WTC11 (cell line): ENCODE data around the gene ACYP1. TPM values are rescaled to one million over a fixed set of nuclear protein-coding genes. Genes with fewer than 3 reads are reported as not detected.
"Not testable (repeated sequence)": the region's sequence is repeated elsewhere in the genome, so short reads cannot be mapped to it uniquely, and the experiment has no call there.

Source experiments
- ATAC-seq: fragments of 200-7000 bp; cut with Tn5 transposase; 2 replicates; pipeline ENCODE4 v1.10.0; 2021; ENCODE audit warnings: mild to moderate bottlenecking, moderate library complexity
- CTCF ChIA-PET: fragments of 300-600 bp; sonication (Branson Sonifier 250); formaldehyde crosslinking; loops from one replicate; lab custom pipeline; 2021; ENCODE audit warnings: antibody characterized with exemption; lab: Charles Lee
- POLR2A ChIA-PET: fragments of 350-600 bp; sonication (Branson Sonifier 250); formaldehyde crosslinking; loops from one replicate; lab custom pipeline; 2021; ENCODE audit warnings: antibody characterized with exemption; lab: Charles Lee
- DNase-seq: peaks from one replicate; pipeline ENCODE4 v3.0.0; 2021; ENCODE audit warnings: low spot score
- H3K27ac Mint-ChIP-seq: 2 replicates; pipeline ENCODE4 v1.8.0; 2021; ENCODE audit warnings: mixed read lengths
- H3K27me3 Mint-ChIP-seq: 2 replicates; pipeline ENCODE4 v1.8.0; 2021; ENCODE audit warnings: low read depth, mild to moderate bottlenecking, moderate library complexity, mixed read lengths
- H3K36me3 Mint-ChIP-seq: 2 replicates; pipeline ENCODE4 v1.8.0; 2021; ENCODE audit warnings: mixed read lengths
- H3K4me1 Mint-ChIP-seq: 2 replicates; pipeline ENCODE4 v1.8.0; 2022; ENCODE audit warnings: mixed read lengths
- H3K4me3 Mint-ChIP-seq: 2 replicates; pipeline ENCODE4 v1.8.0; 2021; ENCODE audit warnings: mild to moderate bottlenecking, moderate library complexity, mixed read lengths
- H3K9me3 Mint-ChIP-seq: 2 replicates; pipeline ENCODE4 v1.8.0; 2021; ENCODE audit warnings: mixed read lengths
- CREM ChIP-seq: sonication (generic); formaldehyde crosslinking; IDR thresholded peaks from 2 replicates; pipeline ENCODE4 v1.8.1; 2022; ENCODE audit warnings: mild to moderate bottlenecking, missing genetic modification reagents, moderate library complexity
- E2F1 ChIP-seq: sonication (generic); formaldehyde crosslinking; IDR thresholded peaks from 2 replicates; pipeline ENCODE4 v1.8.0; 2022; ENCODE audit warnings: mild to moderate bottlenecking, missing genetic modification reagents
- E2F4 ChIP-seq: sonication (generic); formaldehyde crosslinking; IDR thresholded peaks from 2 replicates; pipeline ENCODE4 v1.8.1; 2022; ENCODE audit warnings: low read depth, mild to moderate bottlenecking, moderate library complexity, missing genetic modification reagents, borderline replicate concordance
- E2F5 ChIP-seq: sonication (generic); formaldehyde crosslinking; IDR thresholded peaks from 2 replicates; pipeline ENCODE4 v1.8.1; 2022; ENCODE audit warnings: mild to moderate bottlenecking, moderate library complexity, missing genetic modification reagents
- ELF4 ChIP-seq: sonication (generic); formaldehyde crosslinking; IDR thresholded peaks from 2 replicates; pipeline ENCODE4 v1.8.1; 2022; ENCODE audit warnings: low read depth, mild to moderate bottlenecking, moderate library complexity, missing genetic modification reagents
- ESRRA ChIP-seq: sonication (generic); formaldehyde crosslinking; IDR thresholded peaks from 2 replicates; pipeline ENCODE4 v1.8.1; 2022; ENCODE audit warnings: mild to moderate bottlenecking, missing genetic modification reagents, borderline replicate concordance
- MYBL2 ChIP-seq: sonication (generic); formaldehyde crosslinking; IDR thresholded peaks from 2 replicates; pipeline ENCODE4 v1.8.1; 2023; ENCODE audit warnings: mild to moderate bottlenecking, moderate library complexity, missing genetic modification reagents
- NFATC4 ChIP-seq: fragments of 250-450 bp; sonication (Bioruptor Pico); IDR thresholded peaks from 2 replicates; pipeline ENCODE4 v1.9.0; 2021; ENCODE audit warnings: mild to moderate bottlenecking
- OVOL2 ChIP-seq: fragments of 250-450 bp; sonication (Bioruptor Pico); IDR thresholded peaks from 2 replicates; pipeline ENCODE4 v1.9.0; 2021; ENCODE audit warnings: mild to moderate bottlenecking, borderline replicate concordance
- PRRX2 ChIP-seq: fragments of 250-450 bp; sonication (Bioruptor Pico); IDR thresholded peaks from 2 replicates; pipeline ENCODE4 v1.8.0; 2021; ENCODE audit warnings: mild to moderate bottlenecking
- RORB ChIP-seq: fragments of 250-450 bp; sonication (Bioruptor Pico); IDR thresholded peaks from 2 replicates; pipeline ENCODE4 v1.9.0; 2021; ENCODE audit warnings: mild to moderate bottlenecking
- TCF7 ChIP-seq: sonication (generic); formaldehyde crosslinking; IDR thresholded peaks from 2 replicates; pipeline ENCODE4 v1.8.0; 2022; ENCODE audit warnings: mild to moderate bottlenecking, low read depth, missing genetic modification reagents, moderate library complexity
- TEAD4 ChIP-seq: sonication (generic); formaldehyde crosslinking; IDR thresholded peaks from 2 replicates; pipeline ENCODE4 v1.8.0; 2022; ENCODE audit warnings: mild to moderate bottlenecking, missing genetic modification reagents
- ZMAT4 ChIP-seq: fragments of 250-450 bp; sonication (Bioruptor Pico); IDR thresholded peaks from 2 replicates; pipeline ENCODE4 v1.9.0; 2021; ENCODE audit warnings: mild to moderate bottlenecking
- ZNF121 ChIP-seq: sonication (generic); formaldehyde crosslinking; IDR thresholded peaks from 2 replicates; pipeline ENCODE4 v1.8.0; 2023; ENCODE audit warnings: missing genetic modification reagents
- ZNF232 ChIP-seq: sonication (generic); formaldehyde crosslinking; IDR thresholded peaks from 2 replicates; pipeline ENCODE4 v1.8.0; 2022; ENCODE audit warnings: mild to moderate bottlenecking, missing genetic modification reagents
- ZNF532 ChIP-seq: fragments of 250-450 bp; sonication (Bioruptor Pico); IDR thresholded peaks from 2 replicates; pipeline ENCODE4 v1.9.0; 2021; ENCODE audit warnings: mild to moderate bottlenecking, borderline replicate concordance
- ZNF671 ChIP-seq: fragments of 250-450 bp; sonication (Bioruptor Pico); IDR thresholded peaks from 2 replicates; pipeline ENCODE4 v1.8.0; 2021; ENCODE audit warnings: mild to moderate bottlenecking
- total RNA-seq: library from RNA; stranded (reverse); gene quantifications from 3 replicates; pipeline ENCODE4 v1.2.3, GENCODE V29; 2021

ACYP1 gene
- total RNA-seq, 1 experiment from 2014 or later, result 26.6 TPM

- no peak for TF ChIP-seq ZNF532 (CRISPR knock-in tag)
- TF ChIP-seq NFATC4 (CRISPR knock-in tag), result no peak
- no peak for TF ChIP-seq RORB (CRISPR knock-in tag)
Measured at GRCh38 chr14:75068294-75069120, 4.7 kb upstream of the ACYP1 start (continued).

- DNase-seq, ATAC-seq, POLR2A ChIA-PET, H3K27me3 Mint-ChIP-seq, H3K27ac Mint-ChIP-seq, H3K4me3 Mint-ChIP-seq, H3K36me3 Mint-ChIP-seq, H3K9me3 Mint-ChIP-seq: not testable (repeated sequence)
- H3K4me1 Mint-ChIP-seq, result peaks cover 21% of the 10 kb centered on the region
- CTCF ChIA-PET, result interaction anchor here (0.6 kb wide), 1 partner anchor 207 kb away, joined by 3 read pairs; no protein-coding TSS in a partner anchor
- TF ChIP-seq ZNF121 (CRISPR knock-in tag), result peak; percentile 43; the same call in 1 of the 2 replicates
Measured at GRCh38 chr14:75067765-75068164, 3.9 kb upstream of the ACYP1 start.

GRCh38 chr14:75067212-75067611 is 3.4 kb upstream of the ACYP1 start:
- POLR2A ChIA-PET, result no interaction called here
- DNase-seq, result no peak
- Mint-ChIP-seq H3K36me3 (no peaks in the 10 kb centered on the region), H3K27ac (no peak overlapping the region), H3K4me1 (peaks cover 22% of the 10 kb centered on the region)
- TF ChIP-seq ZNF232, result no peak
- no peak for TF ChIP-seq ZNF121 (CRISPR knock-in tag)
- no peak for TF ChIP-seq CREM (CRISPR knock-in tag)
- no peak for TF ChIP-seq ELF4 (CRISPR knock-in tag)
- no peak for TF ChIP-seq OVOL2
- no peak for TF ChIP-seq PRRX2 (CRISPR knock-in tag)
- TF ChIP-seq ZMAT4, result no peak
- TF ChIP-seq TEAD4 (CRISPR knock-in tag), result no peak
- no peak for TF ChIP-seq E2F5
- TF ChIP-seq ESRRA, result no peak
- no peak for TF ChIP-seq E2F1 (CRISPR knock-in tag)
- TF ChIP-seq TCF7, result no peak
- no peak for TF ChIP-seq MYBL2 (CRISPR knock-in tag)
- no peak for TF ChIP-seq ZNF671
- no peak for TF ChIP-seq E2F4 (CRISPR knock-in tag)
- TF ChIP-seq, all 79 proteins: peak for 0
- Mint-ChIP-seq H3K9me3 (no peaks in the 10 kb centered on the region), H3K27me3 (no peaks in the 10 kb centered on the region), H3K4me3 (no peak overlapping the region)
- CTCF ChIA-PET, result no interaction called here
- no peak for ATAC-seq
